ENCODE results near the gene JAKMIP1.

DNA sequence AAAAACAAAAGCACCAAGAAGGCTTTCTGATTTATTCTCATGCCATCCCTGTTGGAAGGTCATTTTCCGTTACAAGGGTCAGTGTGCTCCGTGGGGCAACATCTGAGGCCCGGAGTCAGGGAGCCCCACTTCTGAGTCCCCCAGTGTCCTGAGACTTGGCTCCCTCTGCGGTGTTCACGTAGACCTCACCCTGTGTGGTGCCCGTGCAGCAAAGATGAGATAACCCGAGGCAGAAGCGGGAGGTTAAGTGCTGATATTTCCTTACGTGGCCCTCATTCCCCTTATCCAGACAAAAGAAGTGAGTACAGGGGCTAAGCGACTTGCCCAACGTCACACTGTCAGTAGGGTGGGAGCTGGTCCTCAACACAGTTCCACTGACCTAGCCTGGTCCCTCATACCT is 3.5 kb downstream of the JAKMIP1 start:
- TF ChIP-seq, protein P1, sequence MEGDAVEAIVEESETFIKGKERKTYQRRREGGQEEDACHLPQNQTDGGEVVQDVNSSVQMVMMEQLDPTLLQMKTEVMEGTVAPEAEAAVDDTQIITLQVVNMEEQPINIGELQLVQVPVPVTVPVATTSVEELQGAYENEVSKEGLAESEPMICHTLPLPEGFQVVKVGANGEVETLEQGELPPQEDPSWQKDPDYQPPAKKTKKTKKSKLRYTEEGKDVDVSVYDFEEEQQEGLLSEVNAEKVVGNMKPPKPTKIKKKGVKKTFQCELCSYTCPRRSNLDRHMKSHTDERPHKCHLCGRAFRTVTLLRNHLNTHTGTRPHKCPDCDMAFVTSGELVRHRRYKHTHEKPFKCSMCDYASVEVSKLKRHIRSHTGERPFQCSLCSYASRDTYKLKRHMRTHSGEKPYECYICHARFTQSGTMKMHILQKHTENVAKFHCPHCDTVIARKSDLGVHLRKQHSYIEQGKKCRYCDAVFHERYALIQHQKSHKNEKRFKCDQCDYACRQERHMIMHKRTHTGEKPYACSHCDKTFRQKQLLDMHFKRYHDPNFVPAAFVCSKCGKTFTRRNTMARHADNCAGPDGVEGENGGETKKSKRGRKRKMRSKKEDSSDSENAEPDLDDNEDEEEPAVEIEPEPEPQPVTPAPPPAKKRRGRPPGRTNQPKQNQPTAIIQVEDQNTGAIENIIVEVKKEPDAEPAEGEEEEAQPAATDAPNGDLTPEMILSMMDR (IDR thresholded peaks at IDR 0.05; ENCODE audit: poor library complexity, severe bottlenecking): no peak
- TF ChIP-seq EZH2 (IDR thresholded peaks at IDR 0.05; ENCODE audit: borderline replicate concordance, insufficient read depth, low read length, poor library complexity, severe bottlenecking): no peak

Measured in neural cell (in vitro differentiated cells).